WERI-Rb-1 (cell line): ENCODE data around the gene OR5H2.

Experiments used
- DNase-seq: peaks from one replicate; pipeline ENCODE4 v3.0.0-alpha.2; 2020
- H3K27ac ChIP-seq: fragments of 250-450 bp; sonication (Bioruptor Pico); 2 replicates; pipeline ENCODE4 v1.5.1; 2020; ENCODE audit warnings: mild to moderate bottlenecking, moderate library complexity
- H3K27me3 ChIP-seq: fragments of 250-450 bp; sonication (Bioruptor Pico); 2 replicates; pipeline ENCODE4 v1.5.1; 2021; ENCODE audit warnings: mild to moderate bottlenecking, low read depth, moderate library complexity; ENCODE audit not compliant: insufficient read depth, severe bottlenecking
- H3K36me3 ChIP-seq: fragments of 250-450 bp; sonication (Bioruptor Pico); 2 replicates; pipeline ENCODE4 v1.5.1; 2020; ENCODE audit warnings: mild to moderate bottlenecking, moderate library complexity
- H3K4me3 ChIP-seq: 2 replicates; pipeline ENCODE4 v1.5.1; 2011; ENCODE audit warnings: low read depth, mild to moderate bottlenecking, control low read depth, low read length
- H3K9me3 ChIP-seq: fragments of 250-450 bp; sonication (Bioruptor Pico); 2 replicates; pipeline ENCODE4 v1.5.1; 2021; ENCODE audit warnings: mild to moderate bottlenecking, moderate library complexity; ENCODE audit not compliant: severe bottlenecking
- TF ChIP-seq, protein P1 (sequence below): IDR thresholded peaks from 2 replicates; pipeline ENCODE4 v1.5.1; 2011; ENCODE audit warnings: low read depth, mild to moderate bottlenecking, control low read depth, inconsistent platforms, low read length

OR5H2 gene

DNA sequence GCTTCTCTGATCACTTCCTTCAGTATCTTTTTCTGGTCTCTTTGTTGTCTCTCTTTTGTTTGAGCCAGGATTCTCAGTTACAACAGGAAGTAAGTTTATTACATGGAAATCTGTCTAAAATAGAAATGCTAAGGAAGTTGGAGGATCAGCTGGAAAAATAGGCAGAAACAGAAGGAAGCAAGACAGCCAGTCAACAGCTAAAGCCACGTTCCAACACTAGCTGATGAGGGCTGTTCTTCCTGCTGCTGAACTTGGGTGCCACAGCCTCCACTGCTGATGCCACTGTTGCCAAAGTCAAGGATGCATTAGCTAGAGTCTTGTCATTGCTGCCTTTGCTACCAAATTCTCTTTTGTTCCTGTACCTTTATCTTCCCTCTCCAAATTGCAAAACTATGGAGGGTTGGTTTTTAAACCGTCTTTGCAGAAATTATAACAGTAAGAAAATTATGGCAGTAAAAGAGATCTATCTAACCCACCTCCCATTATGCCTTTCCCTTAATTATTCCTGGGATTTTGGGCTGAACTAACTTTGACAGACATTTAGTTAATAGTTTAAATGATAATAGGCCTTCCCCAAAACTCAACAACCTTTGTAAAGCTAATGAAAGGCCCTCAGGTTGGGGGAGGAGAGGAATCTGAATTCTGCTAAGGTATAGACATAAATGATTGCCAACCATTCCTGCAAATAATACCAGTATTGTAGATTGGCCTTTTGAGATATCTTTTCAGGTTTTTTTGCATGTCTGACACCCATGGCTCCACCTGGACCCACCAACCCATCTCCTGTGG is 44.0 kb downstream of the OR5H2 start:
- Histone ChIP-seq H3K36me3 (no peaks in the 10 kb centered on the region), H3K27me3 (peaks cover 29% of the 10 kb centered on the region), H3K4me3 (no peak overlapping the region), H3K27ac (no peak overlapping the region), H3K9me3 (no peaks in the 10 kb centered on the region)
- no peak for DNase-seq
- TF ChIP-seq, protein P1, sequence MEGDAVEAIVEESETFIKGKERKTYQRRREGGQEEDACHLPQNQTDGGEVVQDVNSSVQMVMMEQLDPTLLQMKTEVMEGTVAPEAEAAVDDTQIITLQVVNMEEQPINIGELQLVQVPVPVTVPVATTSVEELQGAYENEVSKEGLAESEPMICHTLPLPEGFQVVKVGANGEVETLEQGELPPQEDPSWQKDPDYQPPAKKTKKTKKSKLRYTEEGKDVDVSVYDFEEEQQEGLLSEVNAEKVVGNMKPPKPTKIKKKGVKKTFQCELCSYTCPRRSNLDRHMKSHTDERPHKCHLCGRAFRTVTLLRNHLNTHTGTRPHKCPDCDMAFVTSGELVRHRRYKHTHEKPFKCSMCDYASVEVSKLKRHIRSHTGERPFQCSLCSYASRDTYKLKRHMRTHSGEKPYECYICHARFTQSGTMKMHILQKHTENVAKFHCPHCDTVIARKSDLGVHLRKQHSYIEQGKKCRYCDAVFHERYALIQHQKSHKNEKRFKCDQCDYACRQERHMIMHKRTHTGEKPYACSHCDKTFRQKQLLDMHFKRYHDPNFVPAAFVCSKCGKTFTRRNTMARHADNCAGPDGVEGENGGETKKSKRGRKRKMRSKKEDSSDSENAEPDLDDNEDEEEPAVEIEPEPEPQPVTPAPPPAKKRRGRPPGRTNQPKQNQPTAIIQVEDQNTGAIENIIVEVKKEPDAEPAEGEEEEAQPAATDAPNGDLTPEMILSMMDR = no peak

DNA sequence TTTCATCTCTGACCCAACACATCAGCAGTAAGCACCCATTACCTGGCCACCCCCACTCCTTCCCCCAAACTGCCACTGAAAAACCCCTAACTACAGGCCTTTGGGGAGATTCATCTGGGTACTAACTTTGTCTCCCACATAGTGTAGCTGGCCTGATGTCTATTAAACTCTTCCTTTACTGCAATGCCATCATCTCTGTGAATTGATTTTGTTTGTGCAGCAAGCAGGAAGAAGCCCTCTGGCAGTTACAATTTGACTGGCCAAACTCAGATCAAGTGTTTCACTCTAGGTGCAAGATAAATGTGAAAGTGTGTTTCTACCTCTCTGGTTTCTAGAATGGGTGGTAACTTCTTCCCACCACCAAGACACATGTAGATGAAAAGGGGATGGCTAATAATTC is 44.6 kb downstream of the OR5H2 start:
- DNase-seq = no peak
- Histone ChIP-seq H3K4me3 (no peak overlapping the region), H3K27me3 (peaks cover 25% of the 10 kb centered on the region), H3K9me3 (no peaks in the 10 kb centered on the region), H3K27ac (no peak overlapping the region), H3K36me3 (no peaks in the 10 kb centered on the region)
- TF ChIP-seq, protein P1 = no peak

DNA sequence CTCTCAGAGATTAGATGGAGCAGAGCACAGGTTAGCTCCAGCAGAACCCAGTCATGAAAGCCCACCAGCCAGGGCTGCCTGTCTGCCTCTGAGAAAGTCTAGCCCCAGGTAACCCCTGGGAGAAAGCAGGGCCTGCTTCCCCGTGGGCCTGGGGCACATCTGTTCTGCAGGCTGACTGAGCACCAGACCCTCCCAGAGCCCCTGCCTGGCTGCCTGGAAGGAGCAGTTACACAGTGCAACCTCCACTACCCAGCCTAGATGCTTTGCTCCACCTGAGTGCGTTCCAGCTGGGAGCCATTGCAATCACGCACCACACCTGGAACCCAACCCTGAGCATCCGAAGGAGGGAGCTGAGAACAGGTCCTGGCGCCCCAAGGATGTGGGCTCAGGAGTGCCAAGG is 46.6 kb downstream of the OR5H2 start:
- no peaks in the 10 kb centered on the region for H3K9me3 ChIP-seq
- H3K27ac ChIP-seq = no peak overlapping the region
- H3K4me3 ChIP-seq = no peak overlapping the region
- TF ChIP-seq, protein P1 = no peak
- no peak for DNase-seq
- H3K36me3 ChIP-seq = no peaks in the 10 kb centered on the region
- peaks cover 17% of the 10 kb centered on the region for H3K27me3 ChIP-seq

DNA sequence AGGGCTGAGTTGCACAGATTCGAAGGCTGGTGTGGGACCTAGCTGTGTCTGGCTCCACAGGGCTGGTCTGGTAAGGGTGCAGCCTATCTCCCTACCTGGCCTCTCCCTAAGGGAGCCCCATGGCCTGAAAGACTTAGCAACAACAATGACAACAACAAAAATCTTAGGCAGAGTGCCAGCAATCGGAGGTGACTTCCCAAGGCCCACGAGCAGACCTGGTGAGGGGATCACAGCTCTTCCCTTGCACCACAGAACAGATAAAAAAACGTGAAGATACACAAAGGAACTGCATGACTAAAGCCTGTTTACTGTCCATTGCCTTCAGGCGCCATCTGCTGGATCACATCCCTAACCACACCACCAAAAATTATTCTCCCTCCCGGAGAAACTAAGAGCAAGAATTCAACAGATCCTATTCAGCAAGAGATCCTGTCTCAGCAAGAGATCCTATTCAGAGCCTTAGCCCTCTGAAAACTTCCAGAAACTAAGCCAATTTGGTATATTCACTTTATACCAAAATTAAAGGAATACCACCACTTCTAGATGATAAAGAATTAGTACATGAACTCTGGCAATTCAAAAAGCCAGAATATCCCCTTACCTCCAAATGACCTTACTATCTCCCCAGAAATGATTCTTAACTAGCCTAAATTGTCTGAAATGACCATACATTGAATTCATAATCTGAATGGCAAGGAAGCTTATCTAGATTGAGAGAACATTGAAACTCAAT is 47.3 kb downstream of the OR5H2 start:
- Histone ChIP-seq H3K36me3 (no peaks in the 10 kb centered on the region), H3K4me3 (no peak overlapping the region), H3K27me3 (peaks cover 14% of the 10 kb centered on the region), H3K9me3 (no peaks in the 10 kb centered on the region), H3K27ac (no peak overlapping the region)
- TF ChIP-seq, protein P1 = peak; percentile 74
- DNase-seq = peak; percentile 41

DNA sequence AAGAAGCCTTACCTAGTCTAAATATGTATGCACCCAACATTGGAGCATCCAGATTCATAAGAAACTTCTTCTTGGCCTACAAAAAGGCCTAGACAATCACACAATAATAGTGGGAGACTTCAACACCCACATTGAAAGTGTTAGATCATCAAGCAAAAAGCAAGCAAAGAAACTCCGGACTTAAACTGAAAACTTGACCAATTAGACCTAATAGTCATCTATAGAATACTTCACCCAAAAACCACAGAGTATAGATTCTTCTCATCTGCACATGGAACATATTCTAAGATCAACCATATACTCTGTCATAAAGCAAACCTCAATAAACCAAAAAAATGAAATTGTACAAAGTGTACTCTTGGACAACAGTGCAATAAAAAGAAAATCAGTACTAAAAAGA is 49.0 kb downstream of the OR5H2 start:
- TF ChIP-seq, protein P1 = no peak
- no peaks in the 10 kb centered on the region for H3K36me3 ChIP-seq

More for the DNA sequence above, 49.0 kb downstream of the OR5H2 start:
- Histone ChIP-seq H3K27ac (no peak overlapping the region), H3K27me3 (peaks cover 10% of the 10 kb centered on the region), H3K9me3 (no peaks in the 10 kb centered on the region), H3K4me3 (no peak overlapping the region)
- DNase-seq = no peak
